HG03378 (cell line): Measurements from ENCODE around the gene PTGES2.
"Not testable (repeated sequence)": the region's sequence is repeated elsewhere in the genome, so short reads cannot be mapped to it uniquely, and the experiment has no call there.

Source experiments
- ATAC-seq: cut with Tn5 transposase; IDR thresholded peaks from one replicate; pipeline ENCODE4 v1.9.1; 2021; ENCODE audit warnings: mild to moderate bottlenecking, moderate library complexity; ENCODE audit not compliant: unreplicated experiment

PTGES2 gene

DNA sequence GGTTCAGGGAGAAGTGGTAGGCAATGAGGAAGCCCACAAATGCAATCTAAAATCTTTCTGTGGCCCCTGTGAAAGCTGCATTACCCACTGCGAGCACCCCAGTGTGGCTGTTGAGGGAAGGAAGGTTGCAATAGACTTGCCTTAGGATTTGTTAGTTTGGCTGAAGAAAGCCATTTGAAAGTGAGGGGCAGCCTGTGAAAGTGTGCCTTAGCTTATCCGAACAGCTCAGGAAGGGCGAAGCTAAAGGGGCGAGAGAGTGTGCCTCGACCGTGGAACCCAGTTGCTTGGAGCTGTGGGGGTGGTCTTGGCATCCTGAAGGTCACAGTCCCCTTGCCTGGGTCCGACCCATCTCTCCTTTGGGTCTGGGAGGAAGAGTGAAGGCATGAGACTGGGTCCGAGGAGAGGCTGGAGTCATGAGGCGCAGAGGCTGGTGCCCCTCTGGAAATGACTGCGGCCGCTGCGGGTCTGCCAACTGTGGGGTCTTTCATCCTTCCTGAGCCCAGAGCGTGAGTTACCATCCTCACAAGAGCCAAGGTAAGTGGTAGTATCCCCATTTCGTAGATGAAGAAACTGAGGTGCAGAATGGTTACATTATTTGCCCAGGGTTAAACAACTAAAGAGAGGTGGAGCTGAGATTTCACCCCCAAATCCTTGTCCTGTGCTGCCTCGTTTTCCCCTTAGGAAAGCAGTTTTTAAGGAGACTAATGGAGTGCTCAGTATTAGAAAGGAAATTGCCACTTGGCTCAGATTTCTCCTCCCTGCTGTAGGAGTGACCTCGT is 35.1 kb downstream of the PTGES2 start:
- ATAC-seq = no peak

DNA sequence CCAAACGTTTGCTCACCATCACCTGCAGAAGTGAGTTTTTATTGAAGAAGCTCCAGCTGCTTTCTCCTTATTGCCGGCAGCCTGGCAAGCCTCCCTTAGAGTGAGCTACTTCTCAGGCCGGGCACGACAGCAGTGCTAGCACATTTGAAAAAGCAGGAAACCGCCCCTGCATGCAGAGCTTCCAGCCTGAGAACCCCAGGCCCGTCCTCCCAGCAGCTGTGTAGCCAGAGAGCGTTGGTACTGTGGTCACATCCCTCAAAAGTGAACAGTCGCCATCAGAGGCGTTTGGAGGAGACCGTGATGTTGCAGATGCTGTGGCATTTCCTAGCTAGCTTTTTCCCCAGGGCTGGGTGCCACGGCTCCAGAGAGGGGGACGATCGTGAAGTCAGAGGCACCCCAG is 36.0 kb downstream of the PTGES2 start:
- no peak for ATAC-seq

DNA sequence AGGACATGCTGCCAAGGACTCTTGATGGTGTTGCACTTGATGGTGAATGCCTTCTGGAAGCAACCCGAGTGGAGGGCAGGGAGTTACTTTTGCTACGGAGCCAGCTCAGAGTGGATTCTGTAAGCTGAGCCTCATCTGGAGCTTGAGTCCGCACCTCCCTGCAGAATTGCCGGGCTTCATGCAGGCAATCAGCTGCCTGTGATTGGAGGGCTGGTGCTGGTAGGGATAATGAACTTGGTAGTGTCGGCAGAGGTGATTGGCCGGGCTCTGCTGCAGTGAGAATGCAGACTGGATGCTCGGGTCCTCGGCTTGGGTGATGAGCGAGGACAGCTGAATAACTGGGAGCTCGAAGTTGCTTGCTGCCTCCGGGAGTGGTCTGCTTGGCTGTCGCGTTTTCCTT is 36.4 kb downstream of the PTGES2 start:
- no peak for ATAC-seq

DNA sequence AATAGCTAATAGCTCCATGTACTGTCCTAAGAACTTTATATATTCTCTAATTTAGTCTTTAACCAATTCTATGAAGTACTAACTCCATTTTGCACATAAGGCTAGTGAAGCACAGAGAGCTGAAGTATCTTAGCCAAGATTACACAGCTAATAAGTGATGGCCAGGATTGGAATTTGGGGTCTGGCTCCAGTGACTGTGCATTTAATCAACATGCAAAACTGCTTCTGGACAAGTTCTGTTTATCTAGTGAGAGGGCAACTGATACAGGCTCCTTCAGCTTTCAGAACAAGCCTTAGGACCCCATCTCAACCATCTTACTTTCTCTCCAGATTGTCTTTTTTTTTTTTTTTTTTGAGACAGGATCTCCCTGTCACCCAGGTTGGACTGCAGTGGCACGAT is 38.2 kb downstream of the PTGES2 start:
- no peak for ATAC-seq

DNA sequence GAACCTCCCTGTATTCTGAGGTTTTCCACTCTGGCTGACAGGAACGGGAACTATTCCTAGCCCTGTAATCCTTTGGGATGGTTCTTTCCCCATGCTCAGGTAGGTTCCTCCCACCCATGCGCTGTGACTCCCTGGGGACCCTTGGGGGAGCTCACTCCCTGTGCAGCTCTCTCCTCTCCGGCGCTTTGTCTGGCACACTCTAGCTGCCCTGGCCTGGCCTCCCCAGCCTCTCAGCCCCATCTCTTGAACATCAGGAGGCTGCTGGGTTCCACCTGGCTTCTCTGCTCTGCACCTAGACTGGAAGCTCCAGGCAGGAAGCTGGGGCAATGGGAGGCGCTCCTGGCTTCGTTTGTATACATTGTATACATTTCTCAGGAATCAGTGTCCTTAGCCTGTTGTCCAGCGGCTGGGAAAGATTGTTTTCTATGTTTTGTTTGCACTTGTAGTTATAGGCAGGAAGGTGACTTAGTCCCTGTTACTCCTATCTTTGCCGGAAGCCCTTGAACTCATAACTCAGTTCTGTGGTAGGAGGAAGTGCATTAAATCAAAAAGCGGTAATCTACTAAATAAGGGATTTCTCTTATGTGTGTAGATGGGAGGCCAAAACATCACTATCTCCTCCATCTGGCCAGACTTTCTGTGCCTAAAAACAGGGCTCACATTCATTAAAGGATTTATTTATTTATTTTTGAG is 39.1 kb downstream of the PTGES2 start:
- ATAC-seq = no peak

DNA sequence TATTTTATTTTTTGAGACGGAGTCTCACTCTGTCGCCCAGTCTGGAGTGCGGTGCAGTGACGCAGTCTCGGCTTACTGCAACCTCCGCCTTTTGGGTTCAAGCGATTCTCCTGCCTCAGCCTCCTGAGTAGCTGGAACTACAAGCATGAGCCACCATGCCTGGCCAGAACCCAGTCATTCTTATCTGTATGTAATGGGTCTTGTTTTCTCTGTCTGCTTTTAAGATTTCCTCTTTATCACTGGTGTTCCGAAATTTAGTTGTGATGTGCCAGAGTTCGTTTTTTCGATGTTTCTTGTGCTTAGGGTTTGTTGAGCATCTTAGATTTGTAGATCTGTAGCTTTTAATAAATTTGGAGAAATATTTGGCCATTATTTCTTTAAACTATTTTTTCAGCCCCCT is 40.3 kb downstream of the PTGES2 start:
- no peak for ATAC-seq

DNA sequence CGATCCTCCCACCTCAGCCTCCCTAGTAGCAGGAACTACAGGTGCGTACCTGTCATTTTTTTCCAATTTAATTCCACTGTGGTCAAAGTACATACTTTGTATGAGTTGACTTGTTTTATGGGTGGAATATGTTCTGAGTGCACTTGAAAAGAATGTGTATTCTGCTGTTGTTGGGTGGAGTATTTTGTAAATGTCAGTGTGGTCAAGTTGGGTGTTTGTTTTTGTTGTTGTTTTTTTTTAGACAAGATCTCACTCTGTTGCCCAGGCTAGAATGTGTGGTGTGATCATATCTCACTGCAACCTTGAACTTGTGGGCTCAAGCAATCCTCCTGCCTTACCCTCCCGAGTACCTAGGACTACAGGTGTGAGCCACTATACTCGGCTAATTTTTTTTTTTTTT is 41.6 kb downstream of the PTGES2 start:
- ATAC-seq = no peak

DNA sequence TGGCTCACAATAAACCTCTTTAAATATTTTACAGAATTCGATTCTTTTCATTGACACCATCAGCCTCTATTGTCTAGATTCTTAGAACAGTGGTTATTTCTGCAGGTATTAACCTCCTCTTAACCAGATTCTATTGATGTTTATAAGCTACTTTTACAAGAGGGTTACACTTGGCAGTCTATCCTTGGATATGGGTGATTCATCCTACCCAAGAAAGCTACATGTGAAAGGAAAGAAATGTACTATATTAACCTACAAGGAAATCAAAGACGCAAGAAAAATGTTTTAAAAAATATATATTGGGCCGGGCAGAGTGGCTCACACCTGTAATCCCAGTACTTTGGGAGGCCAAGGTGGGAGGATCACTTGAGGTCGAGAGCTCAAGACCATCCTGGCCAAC is 42.8 kb downstream of the PTGES2 start:
- no peak for ATAC-seq

DNA sequence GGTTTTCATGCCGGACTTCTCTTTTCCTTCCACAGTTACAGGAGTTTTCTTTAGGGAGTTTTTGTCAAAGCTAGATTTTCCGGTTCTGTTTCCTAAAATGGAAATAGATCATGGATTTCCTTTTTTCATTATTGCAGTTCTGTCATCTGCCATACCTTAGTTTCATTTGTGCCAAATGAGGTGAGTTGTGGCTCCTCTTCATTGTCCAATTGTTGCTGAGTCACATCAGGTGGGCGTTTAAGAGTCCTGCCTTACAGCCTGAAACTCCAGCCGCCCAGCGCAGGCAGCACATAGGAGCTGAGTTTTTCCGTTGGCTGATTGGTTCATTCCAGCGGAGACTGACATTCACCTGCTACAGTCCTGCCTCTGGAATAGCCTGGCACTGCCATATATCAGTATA is 45.4 kb downstream of the PTGES2 start:
- no peak for ATAC-seq

DNA sequence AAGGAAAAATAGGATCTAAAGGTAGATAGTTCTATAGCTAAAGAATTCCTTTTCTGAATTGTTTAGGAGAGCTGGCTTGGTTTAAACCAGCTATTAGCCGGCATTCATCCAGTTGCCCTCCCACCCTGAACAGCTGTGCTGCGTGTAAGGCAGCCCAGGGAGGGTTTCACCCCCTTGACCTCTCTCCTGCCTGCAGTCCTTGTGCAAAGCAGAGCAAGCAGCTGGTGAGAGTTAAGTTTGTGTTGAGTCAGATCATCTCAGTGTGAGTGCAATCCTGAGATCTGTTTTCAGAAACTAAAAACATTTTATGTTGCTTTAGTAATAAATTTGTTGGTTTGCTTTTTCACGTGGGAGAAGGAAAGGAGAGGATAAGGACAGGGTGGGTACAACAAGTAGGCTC is 46.5 kb downstream of the PTGES2 start:
- no peak for ATAC-seq

DNA sequence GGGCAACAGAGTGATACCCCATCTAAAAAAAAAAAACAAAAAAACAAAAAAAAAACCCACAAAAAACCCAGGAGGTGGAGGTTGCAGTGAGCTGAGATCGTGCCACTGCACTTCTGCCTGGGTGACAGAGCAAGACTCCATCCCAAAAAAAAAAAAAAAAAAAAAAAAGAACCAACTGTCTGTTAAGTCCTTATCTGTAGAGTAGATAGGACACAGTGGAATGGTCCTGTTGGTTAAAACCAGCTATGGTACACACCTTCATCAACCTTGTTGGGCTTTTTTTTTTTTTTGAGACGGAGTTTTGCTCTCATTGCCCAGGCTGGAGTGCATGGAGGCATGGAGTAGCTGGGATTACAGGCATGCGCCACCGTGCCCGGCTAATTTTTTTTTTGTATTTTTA is 47.3 kb downstream of the PTGES2 start:
- ATAC-seq = no peak

DNA sequence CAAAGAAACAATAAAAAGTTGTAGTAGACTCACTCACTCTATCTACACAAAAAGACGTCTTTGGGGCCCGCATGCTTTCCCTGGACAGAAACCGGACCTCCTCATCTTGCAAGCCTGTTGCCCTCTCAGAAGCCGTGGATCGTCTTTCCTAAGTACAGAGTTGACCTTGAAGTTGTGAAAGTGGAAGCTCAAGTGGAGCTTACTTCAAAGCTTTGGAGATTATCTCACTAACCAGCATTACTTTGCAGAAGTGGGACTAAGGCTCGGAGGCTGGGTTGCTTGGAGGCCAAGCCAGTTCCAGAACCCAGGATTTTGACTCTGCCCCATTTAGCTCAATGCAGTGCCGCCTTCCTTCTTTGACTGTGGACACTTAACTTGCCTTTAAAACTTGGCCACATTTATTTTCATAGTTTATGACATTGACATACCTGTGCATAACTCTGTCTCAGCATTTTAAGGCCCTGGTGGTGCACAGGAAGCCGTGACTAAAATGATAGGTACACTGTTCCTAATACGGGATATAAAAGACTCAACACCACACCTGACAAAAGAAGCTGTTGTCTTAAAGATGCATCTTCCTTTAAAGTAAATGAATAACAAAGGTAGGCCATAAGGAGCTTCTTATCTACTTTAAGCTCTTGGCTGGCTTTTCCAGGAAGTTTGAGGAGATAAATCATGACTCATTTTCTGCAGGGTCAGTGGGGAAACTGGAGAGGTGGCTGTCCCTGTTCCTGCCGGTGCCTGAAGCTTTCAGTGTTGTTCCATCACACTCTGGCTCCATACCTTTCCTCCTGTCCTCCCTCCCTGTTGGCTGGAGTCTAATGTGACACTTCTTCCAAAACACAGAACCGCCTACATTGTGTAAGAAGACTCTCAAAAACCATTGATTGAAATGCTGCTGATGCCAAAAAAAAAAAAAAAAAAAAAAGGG is 48.8 kb downstream of the PTGES2 start:
- no peak for ATAC-seq

DNA sequence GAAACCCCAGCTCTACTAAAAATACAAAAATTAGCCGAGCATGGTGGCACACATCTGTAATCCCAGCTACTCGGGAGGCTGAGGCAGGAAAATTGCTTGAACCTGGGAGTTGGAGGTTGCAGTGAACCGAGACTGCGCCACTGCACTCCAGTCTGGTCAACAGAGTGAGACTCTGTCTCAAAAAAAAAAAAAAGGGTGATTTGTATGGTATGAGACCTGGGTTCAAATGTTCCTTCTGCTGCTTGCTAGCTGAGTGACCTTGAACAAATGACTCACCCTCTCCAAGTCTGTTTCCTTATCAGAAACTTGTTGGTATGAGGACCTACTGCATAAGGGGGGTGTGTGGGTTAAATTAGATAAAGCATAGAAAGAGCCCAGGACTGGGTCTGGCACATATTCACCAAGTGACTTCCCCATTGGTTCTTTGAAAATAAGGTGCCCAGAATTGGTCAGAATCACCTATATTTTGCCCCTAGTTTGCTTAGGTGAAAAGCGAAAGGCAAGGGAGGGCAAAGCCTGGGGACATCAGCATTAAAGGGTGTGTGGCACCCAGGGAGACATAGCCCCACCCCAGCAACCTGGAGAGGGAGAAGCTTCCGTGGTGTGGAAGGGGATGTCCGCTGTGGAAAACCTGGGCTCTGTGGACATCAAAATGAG is 49.6 kb downstream of the PTGES2 start:
- no peak for ATAC-seq

DNA sequence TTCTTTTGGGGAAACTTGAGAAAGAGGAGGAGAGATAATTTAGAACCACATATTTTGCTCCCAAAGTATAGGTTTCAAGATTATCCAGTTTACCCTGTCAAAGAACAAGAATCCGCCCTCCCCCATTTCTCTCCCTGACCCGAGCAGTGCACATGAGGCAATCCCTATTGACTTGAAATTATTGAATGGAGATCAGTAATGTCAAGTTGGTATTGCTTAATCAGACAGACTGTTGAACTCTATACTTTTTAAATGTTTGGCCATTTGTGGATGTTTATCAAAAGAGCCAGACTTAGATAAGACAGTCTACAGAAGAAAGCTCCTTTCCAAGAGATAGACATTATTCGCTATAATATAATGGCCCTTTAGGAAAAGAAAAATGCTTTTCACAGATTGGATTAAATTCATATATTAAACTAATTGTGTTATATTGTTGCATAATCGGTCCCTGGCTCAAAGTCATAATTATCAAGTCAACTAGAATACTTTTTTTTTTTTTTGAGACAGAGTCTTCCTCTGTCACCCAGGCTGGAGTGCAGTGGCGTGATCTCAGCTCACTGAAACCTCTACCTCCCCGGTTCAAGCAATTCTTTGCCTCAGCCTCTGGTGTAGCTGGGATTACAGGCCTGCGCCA is 54.2 kb downstream of the PTGES2 start:
- ATAC-seq = no peak

DNA sequence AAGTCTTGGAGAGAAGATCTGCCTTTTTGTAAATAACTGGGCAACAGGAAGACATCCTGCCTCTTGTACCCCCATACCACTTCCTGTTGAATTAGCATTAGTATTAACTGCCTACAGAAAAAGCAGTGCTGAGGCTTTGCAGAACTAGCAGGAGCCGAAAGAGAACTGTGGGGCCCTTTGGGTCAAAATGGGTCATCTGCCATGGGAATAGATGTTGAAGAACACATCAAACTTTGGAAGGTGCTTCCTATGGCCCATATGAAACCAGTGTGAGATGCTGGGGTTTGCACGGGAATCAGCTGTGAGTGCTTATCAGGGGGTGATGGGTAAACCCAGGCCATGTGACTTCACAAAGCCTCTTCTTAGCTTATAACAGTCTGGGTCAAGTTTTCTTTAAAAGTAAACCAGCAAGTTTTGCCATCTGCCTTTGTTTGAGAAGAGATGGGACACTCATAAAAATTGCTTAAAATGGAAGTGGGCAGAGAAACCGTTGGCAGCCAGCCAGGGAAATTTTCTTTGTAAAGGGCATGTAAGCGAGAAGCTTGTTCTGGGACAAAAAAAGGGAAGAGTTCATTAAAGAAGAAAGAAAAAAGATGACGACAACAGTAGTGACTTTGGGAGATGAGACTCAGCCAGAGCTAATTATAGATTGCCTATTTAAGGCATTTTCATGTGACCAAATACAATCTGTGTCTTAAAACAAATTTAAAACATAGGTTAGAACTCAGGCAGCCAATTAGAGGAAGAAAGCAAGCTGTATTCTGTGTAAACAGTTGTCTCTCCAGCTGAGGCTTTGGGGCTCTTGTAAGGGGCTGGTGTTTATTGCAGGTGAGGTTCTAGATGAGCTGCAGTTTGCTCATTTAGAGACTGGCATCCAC is 55.1 kb downstream of the PTGES2 start:
- no peak for ATAC-seq

DNA sequence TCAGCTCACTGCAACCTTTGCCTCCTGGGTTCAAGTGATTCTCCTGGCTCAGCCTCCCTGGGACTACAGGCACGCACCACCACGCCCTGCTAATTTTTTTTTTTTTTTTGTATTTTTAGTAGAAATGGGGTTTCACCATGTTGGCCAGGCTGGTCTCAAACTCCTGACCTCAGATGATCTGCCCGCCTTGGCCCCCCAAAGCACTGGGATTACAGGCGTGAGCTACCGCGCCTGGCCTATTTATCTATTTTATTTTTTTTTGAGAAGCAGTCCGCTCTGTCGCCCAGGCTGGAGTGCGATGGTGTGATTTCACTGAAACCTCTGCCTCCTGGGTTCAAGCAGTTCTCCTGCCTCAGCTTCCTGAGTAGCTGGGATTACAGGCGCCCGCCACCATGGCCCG is 56.1 kb downstream of the PTGES2 start:
- not testable (repeated sequence) for ATAC-seq

DNA sequence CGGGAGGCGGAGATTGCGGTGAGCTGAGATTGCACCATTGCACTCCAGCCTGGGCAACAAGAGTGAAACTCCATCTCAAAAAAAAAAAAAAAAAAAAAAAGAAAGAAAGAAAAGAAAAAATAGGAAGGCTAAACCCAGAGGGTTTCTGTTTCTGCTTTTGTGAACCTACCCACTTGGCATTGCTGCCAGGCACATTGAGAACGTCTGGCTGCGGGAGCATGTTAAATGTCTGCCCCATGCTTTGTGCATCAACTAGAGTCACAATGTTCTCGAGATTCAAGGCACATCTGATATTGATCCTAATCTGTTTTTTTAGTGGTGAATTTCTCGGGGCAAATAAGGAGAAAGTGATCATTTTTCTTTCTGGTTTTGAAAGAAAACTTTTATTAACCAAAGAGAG is 56.7 kb downstream of the PTGES2 start:
- ATAC-seq = no peak
